Measurements from ENCODE around the gene CYP2W1.

Gene CYP2W1

DNA sequence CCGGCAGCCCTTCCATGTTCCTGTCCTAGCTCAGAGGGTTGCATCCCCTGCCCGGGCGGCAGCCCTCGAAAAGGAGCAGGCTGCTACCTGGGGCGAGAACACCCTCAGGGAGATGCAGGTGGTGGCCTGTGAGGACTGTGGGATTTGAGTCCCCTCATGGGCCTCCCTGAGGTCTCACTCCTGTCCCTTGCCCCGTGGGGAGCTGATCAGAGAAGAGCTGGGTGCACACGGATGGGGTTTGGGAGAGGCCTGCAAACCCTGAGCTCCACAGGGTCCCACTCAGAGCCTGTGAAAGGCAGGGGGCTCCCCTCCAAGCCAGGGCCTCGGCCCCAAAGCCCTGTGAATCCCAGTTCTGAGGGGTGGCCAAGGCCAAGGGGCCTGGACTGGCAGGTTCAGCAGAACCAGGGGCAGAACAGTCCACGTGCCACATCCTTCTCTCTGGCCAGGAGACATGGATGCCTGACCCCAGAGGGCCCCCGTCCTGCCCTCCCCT lies 424 bp upstream of the CYP2W1 start:
- WGBS (ENCODE audit: extremely low coverage, insufficient coverage, insufficient read length): no CpG with 5 or more reads among the region's 10 CpGs
- no peaks in the 10 kb centered on the region for H3K79me2 ChIP-seq (ENCODE audit: control insufficient read depth, insufficient read depth, low read length, poor library complexity)
- H2AFZ ChIP-seq (ENCODE audit: insufficient read depth, low read length, poor library complexity): no peak overlapping the region
- H4K91ac ChIP-seq (ENCODE audit: low read depth, low read length): no peak overlapping the region
- H3K4me3 ChIP-seq (ENCODE audit: low read depth, low read length): no peak overlapping the region
- DNase-seq: no peak
- no peak overlapping the region for H4K12ac ChIP-seq (ENCODE audit: low read depth, low read length)
- no peak overlapping the region for H3K14ac ChIP-seq (ENCODE audit: low read length)
- no peak overlapping the region for H2BK12ac ChIP-seq (ENCODE audit: low read length)
- H2BK5ac ChIP-seq (ENCODE audit: low read depth, low read length, poor library complexity): no peak overlapping the region
- no peak overlapping the region for H2AK5ac ChIP-seq (ENCODE audit: low read length)
- no peak overlapping the region for H3K9ac ChIP-seq (ENCODE audit: low read length)
- H3K27me3 ChIP-seq (ENCODE audit: insufficient read depth, low read length): no peaks in the 10 kb centered on the region
- no peak overlapping the region for H3K18ac ChIP-seq (ENCODE audit: low read length)
- H2BK120ac ChIP-seq (ENCODE audit: insufficient read depth, low read length, poor library complexity): no peak overlapping the region
- H3K9me3 ChIP-seq (ENCODE audit: insufficient read depth, low read depth, low read length): peaks cover 3% of the 10 kb centered on the region
- H3K79me1 ChIP-seq (ENCODE audit: low read length): no peaks in the 10 kb centered on the region
- no peaks in the 10 kb centered on the region for H3K4me1 ChIP-seq (ENCODE audit: control insufficient read depth in 1 of 2, insufficient read depth in 2 of 2, low read length in 2 of 2)
- no peak overlapping the region for H4K8ac ChIP-seq (ENCODE audit: low read depth, low read length)
- no peak overlapping the region for H3K4ac ChIP-seq (ENCODE audit: low read depth, low read length)
- no peak overlapping the region for H3K27ac ChIP-seq (ENCODE audit: low read depth, low read length)
- no peak overlapping the region for H3K23ac ChIP-seq (ENCODE audit: low read length)
- no peak overlapping the region for H3K4me2 ChIP-seq (ENCODE audit: low read length)
- H3K36me3 ChIP-seq (ENCODE audit: control insufficient read depth in 1 of 2, insufficient read depth in 2 of 2, low read length in 2 of 2): no peaks in the 10 kb centered on the region

DNA sequence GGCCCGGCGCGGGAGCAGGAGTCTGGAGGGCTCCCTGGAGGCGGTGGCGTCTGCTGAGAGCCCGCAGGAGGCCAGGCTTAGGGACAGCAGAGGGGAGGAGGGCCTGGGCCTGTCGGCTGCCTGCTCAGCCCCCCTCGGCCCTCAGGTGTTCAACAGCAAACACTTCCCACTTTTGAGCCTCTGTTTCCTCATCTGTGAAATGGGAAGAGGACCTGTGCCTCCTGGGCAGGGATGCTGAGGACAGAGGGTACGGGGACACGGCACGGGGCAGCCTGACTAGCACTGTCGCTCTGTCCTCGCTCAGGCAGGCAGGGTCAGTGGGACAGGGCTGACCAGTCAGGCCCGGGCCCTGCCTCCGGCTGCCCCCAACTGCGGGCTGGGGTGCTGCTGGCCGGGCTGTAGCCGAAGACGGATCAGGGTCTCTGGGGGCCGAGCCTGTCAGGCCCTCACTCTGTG lies 663 bp downstream of the CYP2W1 start:
- Histone ChIP-seq H3K4me2 (ENCODE audit: low read length) (no peak overlapping the region), H3K14ac (ENCODE audit: low read length) (no peak overlapping the region), H3K23ac (ENCODE audit: low read length) (no peak overlapping the region), H3K27ac (ENCODE audit: low read depth, low read length) (no peak overlapping the region), H4K8ac (ENCODE audit: low read depth, low read length) (no peak overlapping the region), H3K79me1 (ENCODE audit: low read length) (no peaks in the 10 kb centered on the region), H2BK12ac (ENCODE audit: low read length) (no peak overlapping the region), H2AK5ac (ENCODE audit: low read length) (no peak overlapping the region), H2BK5ac (ENCODE audit: low read depth, low read length, poor library complexity) (no peak overlapping the region), H3K9ac (ENCODE audit: low read length) (no peak overlapping the region), H3K4ac (ENCODE audit: low read depth, low read length) (no peak overlapping the region), H3K9me3 (ENCODE audit: insufficient read depth, low read depth, low read length) (peaks cover 2% of the 10 kb centered on the region), H4K91ac (ENCODE audit: low read depth, low read length) (no peak overlapping the region), H2AFZ (ENCODE audit: insufficient read depth, low read length, poor library complexity) (no peak overlapping the region), H3K18ac (ENCODE audit: low read length) (no peak overlapping the region), H3K4me3 (ENCODE audit: low read depth, low read length) (no peak overlapping the region), H4K12ac (ENCODE audit: low read depth, low read length) (no peak overlapping the region), H3K79me2 (ENCODE audit: control insufficient read depth, insufficient read depth, low read length, poor library complexity) (no peaks in the 10 kb centered on the region), H3K36me3 (ENCODE audit: control insufficient read depth in 1 of 2, insufficient read depth in 2 of 2, low read length in 2 of 2) (no peaks in the 10 kb centered on the region), H3K4me1 (ENCODE audit: control insufficient read depth in 1 of 2, insufficient read depth in 2 of 2, low read length in 2 of 2) (peaks cover 0 to 3% of the 10 kb centered on the region in 2 experiments), H2BK120ac (ENCODE audit: insufficient read depth, low read length, poor library complexity) (no peak overlapping the region), H3K27me3 (ENCODE audit: insufficient read depth, low read length) (no peaks in the 10 kb centered on the region)
- WGBS (ENCODE audit: extremely low coverage, insufficient coverage, insufficient read length): no CpG with 5 or more reads among the region's 20 CpGs
- no peak for DNase-seq

DNA sequence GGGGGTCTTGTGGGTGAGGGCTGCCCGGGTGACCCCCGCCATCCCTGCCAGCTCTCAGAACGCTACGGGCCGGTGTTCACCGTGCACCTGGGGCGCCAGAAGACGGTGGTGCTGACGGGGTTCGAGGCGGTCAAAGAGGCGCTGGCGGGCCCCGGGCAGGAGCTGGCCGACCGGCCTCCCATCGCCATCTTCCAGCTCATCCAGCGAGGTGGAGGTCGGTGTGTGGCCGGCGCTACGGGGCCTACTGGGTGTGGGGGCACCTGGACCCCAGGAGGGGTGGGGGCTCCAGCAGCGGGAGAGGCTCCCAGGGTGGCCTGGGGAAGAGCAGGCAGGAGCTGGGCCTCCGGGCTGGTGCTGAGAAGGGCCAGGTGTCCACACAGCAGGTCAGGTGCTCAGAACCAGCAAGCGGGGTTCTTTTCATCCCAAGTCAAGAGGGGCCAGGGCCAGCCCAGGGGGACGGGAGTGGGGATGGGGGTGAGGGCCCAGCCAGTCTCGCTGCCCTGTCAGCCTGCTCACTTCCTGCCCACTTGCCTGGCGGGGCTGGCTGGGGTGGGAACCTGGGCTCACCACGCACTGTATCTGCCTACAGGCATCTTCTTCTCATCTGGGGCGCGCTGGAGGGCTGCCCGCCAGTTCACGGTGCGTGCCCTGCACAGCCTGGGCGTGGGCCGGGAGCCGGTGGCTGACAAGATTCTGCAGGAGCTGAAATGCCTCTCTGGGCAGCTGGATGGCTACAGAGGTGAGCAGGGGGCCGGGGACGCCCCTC lies 1.6 kb downstream of the CYP2W1 start:
- WGBS (ENCODE audit: extremely low coverage, insufficient coverage, insufficient read length): no CpG with 5 or more reads among the region's 39 CpGs
- H3K4me3 ChIP-seq (ENCODE audit: low read depth, low read length): no peak overlapping the region

DNA sequence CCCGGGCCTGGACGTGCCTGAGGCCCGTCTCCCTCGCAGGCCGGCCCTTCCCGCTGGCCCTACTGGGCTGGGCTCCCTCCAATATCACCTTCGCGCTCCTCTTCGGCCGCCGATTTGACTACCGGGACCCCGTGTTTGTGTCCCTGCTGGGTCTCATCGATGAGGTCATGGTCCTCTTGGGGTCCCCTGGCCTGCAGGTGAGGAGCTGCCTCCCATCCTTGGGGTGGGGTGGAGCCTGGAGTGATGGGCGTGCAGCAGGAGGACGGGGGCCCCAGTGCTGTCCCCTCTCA lies 2.1 kb downstream of the CYP2W1 start:
- peaks cover 0 to 3% of the 10 kb centered on the region in 2 experiments for H3K4me1 ChIP-seq (ENCODE audit: control insufficient read depth in 1 of 2, insufficient read depth in 2 of 2, low read length in 2 of 2)
- H4K91ac ChIP-seq (ENCODE audit: low read depth, low read length): no peak overlapping the region
- H3K36me3 ChIP-seq (ENCODE audit: control insufficient read depth in 1 of 2, insufficient read depth in 2 of 2, low read length in 2 of 2): no peaks in the 10 kb centered on the region
- H2BK120ac ChIP-seq (ENCODE audit: insufficient read depth, low read length, poor library complexity): no peak overlapping the region
- H2AFZ ChIP-seq (ENCODE audit: insufficient read depth, low read length, poor library complexity): no peak overlapping the region
- no peak overlapping the region for H3K9ac ChIP-seq (ENCODE audit: low read length)
- no peak overlapping the region for H2AK5ac ChIP-seq (ENCODE audit: low read length)
- H2BK5ac ChIP-seq (ENCODE audit: low read depth, low read length, poor library complexity): no peak overlapping the region
- H3K4ac ChIP-seq (ENCODE audit: low read depth, low read length): no peak overlapping the region
- no peak overlapping the region for H4K8ac ChIP-seq (ENCODE audit: low read depth, low read length)
- WGBS (ENCODE audit: extremely low coverage, insufficient coverage, insufficient read length): no CpG with 5 or more reads among the region's 16 CpGs
- H3K27ac ChIP-seq (ENCODE audit: low read depth, low read length): no peak overlapping the region
- H3K18ac ChIP-seq (ENCODE audit: low read length): no peak overlapping the region
- no peak overlapping the region for H3K4me3 ChIP-seq (ENCODE audit: low read depth, low read length)
- no peak overlapping the region for H3K4me2 ChIP-seq (ENCODE audit: low read length)
- H3K27me3 ChIP-seq (ENCODE audit: insufficient read depth, low read length): no peaks in the 10 kb centered on the region
- no peaks in the 10 kb centered on the region for H3K79me2 ChIP-seq (ENCODE audit: control insufficient read depth, insufficient read depth, low read length, poor library complexity)
- no peak overlapping the region for H2BK12ac ChIP-seq (ENCODE audit: low read length)
- H3K79me1 ChIP-seq (ENCODE audit: low read length): no peaks in the 10 kb centered on the region
- no peaks in the 10 kb centered on the region for H3K9me3 ChIP-seq (ENCODE audit: insufficient read depth, low read depth, low read length)
- H3K14ac ChIP-seq (ENCODE audit: low read length): no peak overlapping the region
- no peak overlapping the region for H4K12ac ChIP-seq (ENCODE audit: low read depth, low read length)
- no peak for DNase-seq
- H3K23ac ChIP-seq (ENCODE audit: low read length): no peak overlapping the region

More for the DNA sequence above, 1.6 kb downstream of the CYP2W1 start:
- Histone ChIP-seq H3K4me1 (ENCODE audit: control insufficient read depth in 1 of 2, insufficient read depth in 2 of 2, low read length in 2 of 2) (peaks cover 0 to 3% of the 10 kb centered on the region in 2 experiments), H4K8ac (ENCODE audit: low read depth, low read length) (no peak overlapping the region), H2AFZ (ENCODE audit: insufficient read depth, low read length, poor library complexity) (no peak overlapping the region), H2AK5ac (ENCODE audit: low read length) (no peak overlapping the region), H3K27ac (ENCODE audit: low read depth, low read length) (no peak overlapping the region), H4K91ac (ENCODE audit: low read depth, low read length) (no peak overlapping the region), H3K9ac (ENCODE audit: low read length) (no peak overlapping the region), H3K27me3 (ENCODE audit: insufficient read depth, low read length) (no peaks in the 10 kb centered on the region), H2BK5ac (ENCODE audit: low read depth, low read length, poor library complexity) (no peak overlapping the region), H2BK12ac (ENCODE audit: low read length) (no peak overlapping the region), H3K79me2 (ENCODE audit: control insufficient read depth, insufficient read depth, low read length, poor library complexity) (no peaks in the 10 kb centered on the region), H3K9me3 (ENCODE audit: insufficient read depth, low read depth, low read length) (no peaks in the 10 kb centered on the region), H3K4me2 (ENCODE audit: low read length) (no peak overlapping the region), H3K79me1 (ENCODE audit: low read length) (no peaks in the 10 kb centered on the region), H3K4ac (ENCODE audit: low read depth, low read length) (no peak overlapping the region), H3K18ac (ENCODE audit: low read length) (no peak overlapping the region), H3K23ac (ENCODE audit: low read length) (no peak overlapping the region), H2BK120ac (ENCODE audit: insufficient read depth, low read length, poor library complexity) (no peak overlapping the region), H3K14ac (ENCODE audit: low read length) (no peak overlapping the region), H3K36me3 (ENCODE audit: control insufficient read depth in 1 of 2, insufficient read depth in 2 of 2, low read length in 2 of 2) (no peaks in the 10 kb centered on the region), H4K12ac (ENCODE audit: low read depth, low read length) (no peak overlapping the region)
- no peak for DNase-seq
